Trophoblast cell (in vitro differentiated cells and primary cell): ENCODE data around the gene GPR137.

Experiments used
- DNase-seq, 2 donors: peaks; one replicate each; pipeline ENCODE4 v3.0.0-alpha.2; 2016
- H2AFZ ChIP-seq: 2 replicates; pipeline ENCODE4 v1.6.1; 2013; ENCODE audit warnings: low read length, moderate library complexity, mild to moderate bottlenecking; ENCODE audit not compliant: insufficient read depth, poor library complexity
- H2AK5ac ChIP-seq: 2 replicates; pipeline ENCODE4 v1.6.1; 2013; ENCODE audit warnings: mild to moderate bottlenecking, low read length
- H2BK120ac ChIP-seq: 2 replicates; pipeline ENCODE4 v1.6.1; 2013; ENCODE audit warnings: low read length, mild to moderate bottlenecking, moderate library complexity; ENCODE audit not compliant: insufficient read depth, poor library complexity
- H2BK12ac ChIP-seq: 2 replicates; pipeline ENCODE4 v1.6.1; 2013; ENCODE audit warnings: mild to moderate bottlenecking, low read length, moderate library complexity
- H2BK5ac ChIP-seq: 2 replicates; pipeline ENCODE4 v1.6.1; 2013; ENCODE audit warnings: low read length, low read depth, moderate library complexity, mild to moderate bottlenecking; ENCODE audit not compliant: poor library complexity
- H3K14ac ChIP-seq: 2 replicates; pipeline ENCODE4 v1.6.1; 2013; ENCODE audit warnings: mild to moderate bottlenecking, low read length
- H3K18ac ChIP-seq: 2 replicates; pipeline ENCODE4 v1.6.1; 2013; ENCODE audit warnings: mild to moderate bottlenecking, low read length
- H3K23ac ChIP-seq: 2 replicates; pipeline ENCODE4 v1.6.1; 2013; ENCODE audit warnings: low read length
- H3K27ac ChIP-seq: 2 replicates; pipeline ENCODE4 v1.5.1; 2013; ENCODE audit warnings: low read depth, mild to moderate bottlenecking, inconsistent platforms, low read length, moderate library complexity
- H3K27me3 ChIP-seq: 2 replicates; pipeline ENCODE4 v1.6.1; 2013; ENCODE audit warnings: inconsistent platforms, mild to moderate bottlenecking, low read length, moderate library complexity; ENCODE audit not compliant: insufficient read depth
- H3K36me3 ChIP-seq, 2 experiments: 1 replicate in 1 of 2; 2 replicates in 1 of 2; pipeline ENCODE4 v1.6.1; 2013; ENCODE audit warnings: low read length in 2 of 2, mild to moderate bottlenecking in 2 of 2, moderate library complexity in 1 of 2; ENCODE audit not compliant: insufficient read depth in 2 of 2, control insufficient read depth in 1 of 2
- H3K4ac ChIP-seq: 2 replicates; pipeline ENCODE4 v1.6.1; 2013; ENCODE audit warnings: low read depth, mild to moderate bottlenecking, low read length, moderate library complexity
- H3K4me1 ChIP-seq, 2 experiments: 1 replicate in 1 of 2; 2 replicates in 1 of 2; pipeline ENCODE4 v1.6.1; 2013; ENCODE audit warnings: low read length in 2 of 2, mild to moderate bottlenecking in 2 of 2, moderate library complexity in 1 of 2; ENCODE audit not compliant: insufficient read depth in 2 of 2, control insufficient read depth in 1 of 2
- H3K4me2 ChIP-seq: 2 replicates; pipeline ENCODE4 v1.6.1; 2013; ENCODE audit warnings: inconsistent platforms, mild to moderate bottlenecking, low read length, moderate library complexity
- H3K4me3 ChIP-seq: 2 replicates; pipeline ENCODE4 v1.5.1; 2013; ENCODE audit warnings: mild to moderate bottlenecking, low read depth, low read length, inconsistent platforms
- H3K79me1 ChIP-seq: one replicate; pipeline ENCODE4 v1.6.1; 2013; ENCODE audit warnings: low read length
- H3K79me2 ChIP-seq: 2 replicates; pipeline ENCODE4 v1.6.1; 2013; ENCODE audit warnings: low read length, mild to moderate bottlenecking; ENCODE audit not compliant: control insufficient read depth, insufficient read depth, poor library complexity
- H3K9ac ChIP-seq: 2 replicates; pipeline ENCODE4 v1.6.1; 2013; ENCODE audit warnings: mild to moderate bottlenecking, low read length
- H3K9me3 ChIP-seq: 2 replicates; pipeline ENCODE4 v1.6.1; 2013; ENCODE audit warnings: low read depth, mild to moderate bottlenecking, control low read depth, inconsistent platforms, low read length; ENCODE audit not compliant: insufficient read depth
- H4K12ac ChIP-seq: 2 replicates; pipeline ENCODE4 v1.6.1; 2013; ENCODE audit warnings: low read depth, mild to moderate bottlenecking, low read length, moderate library complexity
- H4K8ac ChIP-seq: 2 replicates; pipeline ENCODE4 v1.6.1; 2013; ENCODE audit warnings: low read depth, mild to moderate bottlenecking, low read length, moderate library complexity
- H4K91ac ChIP-seq: one replicate; pipeline ENCODE4 v1.6.1; 2013; ENCODE audit warnings: low read depth, mild to moderate bottlenecking, low read length, moderate library complexity
- WGBS: extraction: QIAGEN DNeasy Blood & Tissue Kit; methylation state at CpG from one replicate; pipeline ENCODE4 v1.1.7; 2013; ENCODE audit warnings: missing lambda C conversion rate; ENCODE audit not compliant: insufficient read length, insufficient coverage; ENCODE audit errors: extremely low coverage; 5-methylcytosine and 5-hydroxymethylcytosine counted together

GPR137 gene

DNA sequence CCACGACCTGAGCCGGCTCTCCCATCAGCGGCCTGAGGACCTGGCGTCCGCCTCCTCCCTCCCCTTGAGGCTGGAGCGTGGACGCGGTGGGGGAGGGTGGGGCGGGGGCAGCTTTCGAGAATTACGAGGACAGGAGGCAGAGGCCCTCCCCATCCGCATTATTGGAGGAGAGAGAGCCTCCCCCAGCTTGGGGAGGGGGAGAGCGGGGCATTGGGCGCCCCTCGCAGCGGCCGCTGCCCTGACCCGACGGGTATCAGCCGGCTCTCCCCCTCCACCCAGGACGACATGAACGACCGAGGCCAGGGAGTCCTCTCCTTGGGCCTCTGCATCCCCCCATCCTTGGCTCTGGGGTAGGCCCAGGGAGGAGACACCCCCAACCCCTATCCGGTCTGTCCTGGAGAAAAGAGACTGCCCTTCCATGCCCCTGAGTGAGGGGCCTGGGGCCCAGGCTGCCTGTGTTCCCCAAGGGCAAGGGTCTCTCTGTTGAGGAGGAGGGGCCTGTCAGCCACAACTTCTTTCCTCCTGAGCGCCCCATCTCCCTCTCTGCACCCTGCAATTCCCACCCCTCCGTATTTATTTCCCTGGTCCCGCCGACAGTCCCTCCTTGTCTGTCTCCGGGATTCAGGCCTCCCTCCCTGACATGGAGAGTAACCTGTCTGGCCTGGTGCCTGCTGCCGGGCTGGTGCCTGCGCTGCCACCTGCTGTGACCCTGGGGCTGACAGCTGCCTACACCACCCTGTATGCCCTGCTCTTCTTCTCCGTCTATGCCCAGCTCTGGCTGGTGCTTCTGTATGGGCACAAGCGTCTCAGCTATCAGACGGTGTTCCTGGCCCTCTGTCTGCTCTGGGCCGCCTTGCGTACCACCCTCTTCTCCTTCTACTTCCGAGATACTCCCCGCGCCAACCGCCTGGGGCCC, 495 bp downstream of the GPR137 start:
- Histone ChIP-seq H2BK120ac (peak overlapping the region; percentile 16), H2BK5ac (no peak overlapping the region), H3K79me2 (peaks cover 7% of the 10 kb centered on the region), H4K12ac (peak overlapping the region; percentile 49), H3K18ac (peak overlapping the region; percentile 28), H2AK5ac (peak overlapping the region; percentile 77), H3K27me3 (peaks cover 8% of the 10 kb centered on the region), H3K4ac (peak overlapping the region; percentile 46), H2BK12ac (no peak overlapping the region), H3K23ac (no peak overlapping the region), H3K79me1 (peaks cover 14% of the 10 kb centered on the region), H3K4me2 (peak overlapping the region; percentile 100), H3K27ac (no peak overlapping the region), H3K4me1 (peaks cover 14 to 18% of the 10 kb centered on the region in 2 experiments), H3K4me3 (peak overlapping the region; percentile 86), H3K9ac (peak overlapping the region; percentile 8), H4K91ac (peak overlapping the region; percentile 41), H3K36me3 (peaks cover 9 to 18% of the 10 kb centered on the region in 2 experiments), H3K9me3 (peaks cover 2% of the 10 kb centered on the region), H4K8ac (peak overlapping the region; percentile 76), H2AFZ (peak overlapping the region; percentile 38), H3K14ac (peak overlapping the region; percentile 41)
- no CpG with 5 or more reads among the region's 40 CpGs for WGBS
- DNase-seq = no peak

DNA sequence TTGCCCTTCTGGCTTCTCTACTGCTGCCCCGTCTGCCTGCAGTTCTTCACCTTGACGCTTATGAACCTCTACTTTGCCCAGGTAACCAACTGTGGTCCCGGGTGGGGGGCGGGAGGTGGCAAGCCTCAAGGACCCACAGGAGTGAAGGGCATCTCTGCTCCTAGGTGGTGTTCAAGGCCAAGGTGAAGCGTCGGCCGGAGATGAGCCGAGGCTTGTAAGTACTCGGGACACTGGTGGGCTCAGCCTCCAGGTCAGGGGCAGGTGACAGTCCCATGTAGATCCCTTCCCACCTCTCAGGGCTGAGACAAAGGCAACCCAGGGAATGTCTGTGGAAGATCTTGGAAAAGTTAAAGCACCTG, 1.1 kb downstream of the GPR137 start:
- peaks cover 14% of the 10 kb centered on the region for H3K79me1 ChIP-seq
- no peak overlapping the region for H2AK5ac ChIP-seq
- H3K14ac ChIP-seq = no peak overlapping the region
- no peak overlapping the region for H3K27ac ChIP-seq
- H4K91ac ChIP-seq = no peak overlapping the region
- no peak overlapping the region for H2BK120ac ChIP-seq
- H3K9me3 ChIP-seq = peaks cover 4% of the 10 kb centered on the region
- no CpG with 5 or more reads among the region's 9 CpGs for WGBS
- H4K12ac ChIP-seq = no peak overlapping the region
- H2BK5ac ChIP-seq = no peak overlapping the region
- H3K27me3 ChIP-seq = peaks cover 15% of the 10 kb centered on the region
- H3K4ac ChIP-seq = no peak overlapping the region
- no peak overlapping the region for H4K8ac ChIP-seq
- H3K36me3 ChIP-seq = peaks cover 9 to 16% of the 10 kb centered on the region in 2 experiments
- H3K4me1 ChIP-seq = peaks cover 14 to 21% of the 10 kb centered on the region in 2 experiments
- H3K23ac ChIP-seq = no peak overlapping the region
- H2BK12ac ChIP-seq = no peak overlapping the region
- no peak overlapping the region for H2AFZ ChIP-seq
- no peak overlapping the region for H3K9ac ChIP-seq
- peak overlapping the region; percentile 0 for H3K4me3 ChIP-seq
- H3K4me2 ChIP-seq = no peak overlapping the region
- H3K79me2 ChIP-seq = peaks cover 7% of the 10 kb centered on the region
- H3K18ac ChIP-seq = no peak overlapping the region
- DNase-seq = no peak

DNA sequence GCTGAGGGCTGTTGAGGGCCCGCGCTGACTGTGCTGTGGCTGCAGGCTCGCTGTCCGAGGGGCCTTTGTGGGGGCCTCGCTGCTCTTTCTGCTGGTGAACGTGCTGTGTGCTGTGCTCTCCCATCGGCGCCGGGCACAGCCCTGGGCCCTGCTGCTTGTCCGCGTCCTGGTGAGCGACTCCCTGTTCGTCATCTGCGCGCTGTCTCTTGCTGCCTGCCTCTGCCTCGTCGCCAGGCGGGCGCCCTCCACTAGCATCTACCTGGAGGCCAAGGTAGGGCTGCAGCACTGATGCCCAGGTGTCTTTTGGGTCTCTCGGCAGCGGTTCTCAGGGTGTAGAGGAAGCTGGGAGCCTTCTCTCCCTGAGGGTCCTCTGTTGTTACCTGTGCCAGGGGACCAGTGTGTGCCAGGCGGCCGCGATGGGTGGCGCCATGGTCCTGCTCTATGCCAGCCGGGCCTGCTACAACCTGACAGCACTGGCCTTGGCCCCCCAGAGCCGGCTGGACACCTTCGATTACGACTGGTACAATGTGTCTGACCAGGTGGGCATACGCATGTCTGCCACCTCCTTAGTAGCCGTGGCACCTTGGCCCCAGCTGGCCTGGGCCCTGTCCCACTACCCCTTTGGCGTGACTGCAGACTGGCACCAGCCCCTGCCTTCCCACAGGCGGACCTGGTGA, 2.2 kb downstream of the GPR137 start:
- H3K23ac ChIP-seq = no peak overlapping the region
- H3K18ac ChIP-seq = no peak overlapping the region
- no peak overlapping the region for H3K4ac ChIP-seq
- no peak for DNase-seq
- H3K27ac ChIP-seq = no peak overlapping the region
- peaks cover 14% of the 10 kb centered on the region for H3K79me1 ChIP-seq
- H3K9ac ChIP-seq = no peak overlapping the region
- no peak overlapping the region for H4K91ac ChIP-seq
- no peak overlapping the region for H2AK5ac ChIP-seq
- peaks cover 7% of the 10 kb centered on the region for H3K79me2 ChIP-seq
- H3K4me1 ChIP-seq = peaks cover 16 to 24% of the 10 kb centered on the region in 2 experiments
- H4K8ac ChIP-seq = no peak overlapping the region
- H4K12ac ChIP-seq = no peak overlapping the region
- no peak overlapping the region for H2BK5ac ChIP-seq
- no peak overlapping the region for H2AFZ ChIP-seq
- H3K36me3 ChIP-seq = peaks cover 6 to 11% of the 10 kb centered on the region in 2 experiments
- whole genome bisulfite sequencing = no CpG with 5 or more reads among the region's 33 CpGs
- H3K9me3 ChIP-seq = peaks cover 5% of the 10 kb centered on the region
- H3K4me2 ChIP-seq = no peak overlapping the region
- H3K14ac ChIP-seq = no peak overlapping the region
- no peak overlapping the region for H2BK12ac ChIP-seq
- H2BK120ac ChIP-seq = no peak overlapping the region
- no peak overlapping the region for H3K4me3 ChIP-seq
- H3K27me3 ChIP-seq = peaks cover 25% of the 10 kb centered on the region

DNA sequence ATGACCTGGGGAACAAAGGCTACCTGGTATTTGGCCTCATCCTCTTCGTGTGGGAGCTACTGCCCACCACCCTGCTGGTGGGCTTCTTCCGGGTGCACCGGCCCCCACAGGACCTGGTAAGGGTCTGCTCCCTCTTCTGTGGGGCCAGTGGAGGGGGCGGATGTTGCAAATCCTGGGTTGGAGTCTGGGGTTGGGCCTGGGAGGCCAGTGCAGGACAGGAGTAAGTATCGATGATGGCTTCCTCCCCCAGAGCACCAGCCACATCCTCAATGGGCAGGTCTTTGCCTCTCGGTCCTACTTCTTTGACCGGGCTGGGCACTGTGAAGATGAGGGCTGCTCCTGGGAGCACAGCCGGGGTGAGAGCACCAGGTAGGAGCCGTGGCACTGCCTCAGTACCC, 2.7 kb downstream of the GPR137 start:
- H4K8ac ChIP-seq = no peak overlapping the region
- no peak overlapping the region for H3K27ac ChIP-seq
- no peak overlapping the region for H2BK120ac ChIP-seq
- no peak overlapping the region for H3K18ac ChIP-seq
- no peak overlapping the region for H3K23ac ChIP-seq
- H4K91ac ChIP-seq = no peak overlapping the region
- H3K9me3 ChIP-seq = peaks cover 3% of the 10 kb centered on the region
- H3K14ac ChIP-seq = no peak overlapping the region
- peaks cover 14% of the 10 kb centered on the region for H3K79me1 ChIP-seq
- H4K12ac ChIP-seq = no peak overlapping the region
- H3K4me3 ChIP-seq = no peak overlapping the region
- DNase-seq = no peak
- H3K79me2 ChIP-seq = peaks cover 7% of the 10 kb centered on the region
- peaks cover 16 to 22% of the 10 kb centered on the region in 2 experiments for H3K4me1 ChIP-seq
- peaks cover 31% of the 10 kb centered on the region for H3K27me3 ChIP-seq
- H2AFZ ChIP-seq = no peak overlapping the region
- H3K9ac ChIP-seq = no peak overlapping the region
- no peak overlapping the region for H3K4me2 ChIP-seq
- no peak overlapping the region for H2BK5ac ChIP-seq
- peaks cover 6 to 11% of the 10 kb centered on the region in 2 experiments for H3K36me3 ChIP-seq
- no CpG with 5 or more reads among the region's 9 CpGs for WGBS
- H3K4ac ChIP-seq = no peak overlapping the region
- no peak overlapping the region for H2AK5ac ChIP-seq
- H2BK12ac ChIP-seq = no peak overlapping the region
